Tibial nerve (tissue), 4 donors: ENCODE data around the gene TCFL5. TPM values are rescaled to one million over a fixed set of nuclear protein-coding genes. Genes with fewer than 3 reads are reported as not detected.

Experiments
- DNase-seq, 2 donors: peaks; one replicate each; pipeline ENCODE4 v3.0.0-alpha.2; 2019; ENCODE audit warnings: low spot score in 2 of 2
- H3K27ac ChIP-seq, 4 donors: fragments of 200-600 bp; sonication (generic) in 3 of 4; one replicate each; pipeline ENCODE4 v1.5.1; 2017 to 2019; ENCODE audit warnings: mild to moderate bottlenecking in 1 of 4
- H3K27me3 ChIP-seq, 2 donors: fragments of 200-600 bp; sonication (generic) in 1 of 2; one replicate each; pipeline versions ENCODE4 v1.5.1 to v1.6.0; 2017 to 2019
- H3K36me3 ChIP-seq, 3 donors: fragments of 200-600 bp; sonication (generic); one replicate each; pipeline ENCODE4 v1.5.1; 2018 to 2019
- H3K4me1 ChIP-seq, 4 donors: fragments of 200-600 bp; sonication (generic) in 3 of 4; one replicate each; pipeline ENCODE4 v1.5.1; 2017 to 2019
- H3K4me3 ChIP-seq, 4 donors: fragments of 200-600 bp; sonication (generic) in 3 of 4; one replicate each; pipeline ENCODE4 v1.5.1; 2017 to 2019; ENCODE audit warnings: mild to moderate bottlenecking in 1 of 4, moderate library complexity in 1 of 4
- H3K9me3 ChIP-seq, 4 donors: fragments of 200-600 bp; sonication (generic) in 3 of 4; one replicate each; pipeline ENCODE4 v1.5.1; 2017 to 2019
- CTCF ChIP-seq, 5 experiments: fragments of 200-600 bp in 3 of 5; fragments of 450-650 bp in 2 of 5; sonication (generic) in 3 of 5; IDR thresholded peaks; one replicate each; pipeline ENCODE4 v1.5.1; 2016 to 2019; ENCODE audit warnings: antibody characterized with exemption in 5 of 5, mild to moderate bottlenecking in 3 of 5, moderate library complexity in 2 of 5
- EP300 ChIP-seq, 2 donors: sonication (generic); formaldehyde crosslinking; IDR thresholded peaks; one replicate each; pipeline ENCODE4 v1.6.1; 2017; ENCODE audit warnings: antibody characterized with exemption in 2 of 2, mild to moderate bottlenecking in 1 of 2
- POLR2A ChIP-seq, 2 donors: fragments of 450-650 bp; IDR thresholded peaks; one replicate each; pipeline ENCODE4 v1.6.1; 2017; ENCODE audit warnings: antibody characterized with exemption in 2 of 2, mild to moderate bottlenecking in 2 of 2, moderate library complexity in 2 of 2
- WGBS, 2 donors: methylation state at CpG; one replicate each; pipeline ENCODE4 v1.1.5; 2018; 5-methylcytosine and 5-hydroxymethylcytosine counted together
- total RNA-seq, 4 donors: library from RNA; depleted of rRNA; stranded (reverse); fragments of >200 nt; gene quantifications; one replicate each; pipeline ENCODE4 v1.1.0, GENCODE V29; 2016

TCFL5 gene
- total RNA-seq, 4 donors from 2014 or later = 9.8 to 25.1 (median 16.2) TPM

- Histone ChIP-seq H3K4me3 (no peak overlapping the region), H3K27ac (no peak overlapping the region), H3K36me3 (peaks cover 0 to 71% (median 30%) of the 10 kb centered on the region in 3 donors), H3K9me3 (no peaks in the 10 kb centered on the region), H3K27me3 (no peaks in the 10 kb centered on the region), H3K4me1 (peaks cover 0 to 22% (median 13%) of the 10 kb centered on the region in 4 donors)
- no peak for DNase-seq
- TF ChIP-seq CTCF (IDR thresholded peaks at IDR 0.05) (no peak), POLR2A (IDR thresholded peaks at IDR 0.05) (no peak), EP300 (IDR thresholded peaks at IDR 0.05) (no peak)
- 80 to 84% methylated on average over 6 to 7 of the region's 7 CpGs for WGBS, 2 donors
Observed at GRCh38 chr20:62902926-62903615, 41.4 kb upstream of the TCFL5 start.

DNA sequence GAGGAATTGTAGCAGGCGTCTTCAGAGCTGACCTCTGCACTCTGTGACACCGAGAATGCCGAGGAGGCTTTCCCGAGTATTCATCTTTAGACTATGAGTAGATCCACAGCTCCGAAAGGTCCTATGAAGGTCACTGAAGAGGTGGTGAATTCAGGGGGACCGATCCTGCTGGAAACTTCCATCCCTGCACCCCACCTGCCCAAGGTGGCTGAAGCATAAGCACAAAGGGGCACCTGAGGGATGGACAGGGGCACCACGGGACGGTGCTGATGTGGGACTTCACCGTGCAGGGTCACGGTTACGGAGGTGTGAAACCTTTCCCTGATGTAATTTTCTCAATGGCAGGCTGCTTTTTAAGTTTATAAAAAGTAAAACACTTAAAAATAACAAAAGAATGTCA is 40.3 kb upstream of the TCFL5 start:
- TF ChIP-seq CTCF (IDR thresholded peaks at IDR 0.05) = no peak
- TF ChIP-seq EP300 (IDR thresholded peaks at IDR 0.05) = no peak
- no peak for TF ChIP-seq POLR2A (IDR thresholded peaks at IDR 0.05)
- H3K4me3 ChIP-seq = no peak overlapping the region
- peaks cover 0 to 59% (median 20%) of the 10 kb centered on the region in 3 donors for H3K36me3 ChIP-seq
- WGBS, 2 donors = 80 to 83% methylated on average over 11 of the region's 11 CpGs
- no peaks in the 10 kb centered on the region for H3K27me3 ChIP-seq
- DNase-seq = no peak
- peaks cover 0 to 22% (median 13%) of the 10 kb centered on the region in 4 donors for H3K4me1 ChIP-seq
- H3K9me3 ChIP-seq = no peaks in the 10 kb centered on the region
- H3K27ac ChIP-seq = no peak overlapping the region

GRCh38 chr20:62900692-62901584 is 39.3 kb upstream of the TCFL5 start:
- WGBS, 2 donors = 52 to 53% methylated on average over 20 of the region's 20 CpGs
- H3K9me3 ChIP-seq = no peaks in the 10 kb centered on the region
- H3K4me3 ChIP-seq = no peak overlapping the region
- DNase-seq = no peak
- TF ChIP-seq EP300 (IDR thresholded peaks at IDR 0.05) (no peak), POLR2A (IDR thresholded peaks at IDR 0.05) (no peak), CTCF (IDR thresholded peaks at IDR 0.05) (no peak)
- peaks cover 0 to 59% (median 10%) of the 10 kb centered on the region in 3 donors for H3K36me3 ChIP-seq
- peak overlapping the region in 2 of 4 donors; percentile 4 to 20 for H3K27ac ChIP-seq
- peaks cover 0 to 22% (median 13%) of the 10 kb centered on the region in 4 donors for H3K4me1 ChIP-seq
- H3K27me3 ChIP-seq = no peaks in the 10 kb centered on the region

- peaks cover 0 to 22% (median 13%) of the 10 kb centered on the region in 4 donors for H3K4me1 ChIP-seq
- TF ChIP-seq EP300 (IDR thresholded peaks at IDR 0.05) = peak in 1 of 2 donors; percentile 49
- peak; percentile 90 to 95 (median 92) for TF ChIP-seq CTCF (IDR thresholded peaks at IDR 0.05)
- TF ChIP-seq POLR2A (IDR thresholded peaks at IDR 0.05) = peak; percentile 24 to 34
- H3K9me3 ChIP-seq = no peaks in the 10 kb centered on the region
- WGBS, 2 donors = 3 to 5% methylated on average over 7 to 11 of the region's 11 CpGs
- H3K27me3 ChIP-seq = no peaks in the 10 kb centered on the region
- H3K36me3 ChIP-seq = peaks cover 0 to 59% (median 3%) of the 10 kb centered on the region in 3 donors
- no peak overlapping the region for H3K4me3 ChIP-seq
- peak; percentile 49 to 71 for DNase-seq
- H3K27ac ChIP-seq = peak overlapping the region in 1 of 4 donors; percentile 20
Observed at GRCh38 chr20:62900052-62900691, 38.5 kb upstream of the TCFL5 start.
